Adrenal gland (tissue), 5 donors: Measurements from ENCODE around the gene PCDH9.

ENCODE experiments used
- POLR2A ChIP-seq, 2 donors: fragments of 450-650 bp; IDR thresholded peaks; one replicate each; pipeline ENCODE4 v1.6.1; 2017; ENCODE audit warnings: antibody characterized with exemption in 2 of 2, mild to moderate bottlenecking in 2 of 2, moderate library complexity in 1 of 2
- TF ChIP-seq, protein P1 (sequence below), 6 experiments: fragments of 450-650 bp in 4 of 6; fragments of 200-600 bp in 2 of 6; sonication (generic) in 1 of 6; IDR thresholded peaks; 1 replicate in 5 of 6; 2 replicates in 1 of 6; pipeline versions ENCODE4 v1.5.1 to v1.8.0; 2016 to 2021; ENCODE audit warnings: antibody characterized with exemption in 6 of 6, mild to moderate bottlenecking in 2 of 6, moderate library complexity in 1 of 6
- donor health status: DM: no; HTN: no; CAD: no.

DNA sequence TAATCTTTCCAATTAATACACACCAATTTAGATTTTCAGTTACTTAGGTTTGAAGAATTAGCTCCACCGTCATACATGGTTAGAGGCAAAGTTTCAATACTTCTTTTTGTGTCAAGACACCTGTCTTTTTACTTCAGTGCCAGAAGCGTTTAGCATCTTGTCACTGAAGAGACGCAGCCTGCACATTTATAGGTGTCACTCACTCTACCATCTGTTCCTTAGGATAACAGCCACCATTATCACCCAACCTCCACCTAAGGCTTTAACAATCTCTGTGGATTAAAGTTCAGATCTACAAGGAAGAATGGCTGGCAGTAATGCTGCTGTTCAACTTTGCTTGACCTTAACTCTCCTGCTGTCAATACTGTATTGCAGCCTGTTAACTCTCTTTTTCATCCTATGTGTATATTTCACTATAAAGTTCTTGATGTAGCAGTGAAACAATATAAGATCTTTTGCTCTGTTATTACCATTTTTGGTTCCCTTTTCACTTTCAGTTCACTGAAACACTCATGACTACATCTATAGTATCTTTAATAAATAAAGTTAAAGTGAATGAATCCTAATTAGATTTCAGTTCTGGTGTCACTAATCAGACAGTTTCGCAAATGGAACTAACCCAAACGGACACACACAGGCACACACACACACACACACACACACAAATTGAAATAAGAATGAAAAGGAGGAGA lies 435.6 kb downstream of the PCDH9 start:
- TF ChIP-seq, protein P1, sequence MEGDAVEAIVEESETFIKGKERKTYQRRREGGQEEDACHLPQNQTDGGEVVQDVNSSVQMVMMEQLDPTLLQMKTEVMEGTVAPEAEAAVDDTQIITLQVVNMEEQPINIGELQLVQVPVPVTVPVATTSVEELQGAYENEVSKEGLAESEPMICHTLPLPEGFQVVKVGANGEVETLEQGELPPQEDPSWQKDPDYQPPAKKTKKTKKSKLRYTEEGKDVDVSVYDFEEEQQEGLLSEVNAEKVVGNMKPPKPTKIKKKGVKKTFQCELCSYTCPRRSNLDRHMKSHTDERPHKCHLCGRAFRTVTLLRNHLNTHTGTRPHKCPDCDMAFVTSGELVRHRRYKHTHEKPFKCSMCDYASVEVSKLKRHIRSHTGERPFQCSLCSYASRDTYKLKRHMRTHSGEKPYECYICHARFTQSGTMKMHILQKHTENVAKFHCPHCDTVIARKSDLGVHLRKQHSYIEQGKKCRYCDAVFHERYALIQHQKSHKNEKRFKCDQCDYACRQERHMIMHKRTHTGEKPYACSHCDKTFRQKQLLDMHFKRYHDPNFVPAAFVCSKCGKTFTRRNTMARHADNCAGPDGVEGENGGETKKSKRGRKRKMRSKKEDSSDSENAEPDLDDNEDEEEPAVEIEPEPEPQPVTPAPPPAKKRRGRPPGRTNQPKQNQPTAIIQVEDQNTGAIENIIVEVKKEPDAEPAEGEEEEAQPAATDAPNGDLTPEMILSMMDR (IDR thresholded peaks at IDR 0.05) = no peak
- no peak for TF ChIP-seq POLR2A (IDR thresholded peaks at IDR 0.05)
